GM12891 (cell line): ENCODE measurements around the gene WDR1.

Experiments used
- POLR2A ChIP-seq: IDR thresholded peaks from 2 replicates; pipeline ENCODE4 v1.6.1; 2011; ENCODE audit warnings: low read depth, low read length, control low read depth
- POLR2AphosphoS5 ChIP-seq: IDR thresholded peaks from 2 replicates; pipeline ENCODE4 v1.6.1; 2011; ENCODE audit warnings: low read depth, low read length, control low read depth
- SPI1 ChIP-seq: IDR thresholded peaks from 2 replicates; pipeline ENCODE4 v1.6.1; 2011; ENCODE audit warnings: low read depth, low read length, control low read depth
- TAF1 ChIP-seq: IDR thresholded peaks from 2 replicates; pipeline ENCODE4 v1.6.1; 2011; ENCODE audit warnings: low read depth, low read length, control low read depth

GRCh38 chr4:10114607-10115006 lies 2.0 kb downstream of the WDR1 start:
- no peak for TF ChIP-seq POLR2A
- TF ChIP-seq POLR2AphosphoS5: no peak
- TF ChIP-seq TAF1: no peak
- no peak for TF ChIP-seq SPI1
